Prostate gland (tissue), 2 donors: ENCODE measurements around the gene EFEMP2. TPM values are rescaled to one million over a fixed set of nuclear protein-coding genes. Genes with fewer than 3 reads are reported as not detected.

ENCODE experiments used
- DNase-seq: peaks from one replicate; pipeline ENCODE4 v3.0.0-alpha.2; 2019; ENCODE audit warnings: low spot score
- H3K27ac ChIP-seq, 2 donors: fragments of 200-600 bp; sonication (generic); 2 replicates each; pipeline ENCODE4 v1.5.1; 2017 to 2019
- H3K27me3 ChIP-seq: fragments of 200-600 bp; sonication (generic); replicated peaks from 2 replicates; pipeline ENCODE4 v1.5.1; 2019; ENCODE audit not compliant: insufficient read depth
- H3K36me3 ChIP-seq, 2 donors: fragments of 200-600 bp; sonication (generic); 1 replicate in 1 of 2; 2 replicates in 1 of 2; pipeline versions ENCODE4 v1.5.1 to v1.8.1; 2017 to 2019
- H3K4me1 ChIP-seq: fragments of 200-600 bp; sonication (generic); replicated peaks from 2 replicates; pipeline ENCODE4 v1.5.1; 2019
- H3K4me3 ChIP-seq, 2 donors: fragments of 200-600 bp; sonication (generic); 2 replicates each; pipeline ENCODE4 v1.5.1; 2017 to 2019
- H3K9me3 ChIP-seq: fragments of 200-600 bp; sonication (generic); 2 replicates; pipeline ENCODE4 v1.5.1; 2017
- POLR2A ChIP-seq: fragments of 450-650 bp; IDR thresholded peaks from one replicate; pipeline ENCODE4 v1.6.1; 2016; ENCODE audit warnings: antibody characterized with exemption, mild to moderate bottlenecking
- POLR2AphosphoS5 ChIP-seq: sonication (generic); formaldehyde crosslinking; IDR thresholded peaks from one replicate; pipeline ENCODE4 v1.6.1; 2017; ENCODE audit warnings: antibody characterized with exemption
- WGBS: methylation state at CpG from one replicate; pipeline ENCODE4 v1.1.5; 2018; 5-methylcytosine and 5-hydroxymethylcytosine counted together
- intact Hi-C: fragments of 100-400 bp; cut with DNase I; formaldehyde crosslinking; loops from one replicate; pipeline ENCODE4 v1.14.2; 2022
- total RNA-seq, 2 donors: library from RNA; depleted of rRNA; stranded (reverse); fragments of >200 nt; gene quantifications; one replicate each; pipeline ENCODE4 v1.1.0, GENCODE V29; 2016
- TF ChIP-seq, protein P1 (sequence below), 4 experiments: fragments of 200-600 bp in 2 of 4; fragments of 450-650 bp in 2 of 4; sonication (generic) in 2 of 4; IDR thresholded peaks; 1 replicate in 3 of 4; 2 replicates in 1 of 4; pipeline ENCODE4 v1.5.1; 2016 to 2019; ENCODE audit warnings: antibody characterized with exemption in 4 of 4, mild to moderate bottlenecking in 2 of 4, moderate library complexity in 2 of 4

EFEMP2 gene
- total RNA-seq, 2 donors from 2014 or later = 40.0 to 84.5 TPM

DNA sequence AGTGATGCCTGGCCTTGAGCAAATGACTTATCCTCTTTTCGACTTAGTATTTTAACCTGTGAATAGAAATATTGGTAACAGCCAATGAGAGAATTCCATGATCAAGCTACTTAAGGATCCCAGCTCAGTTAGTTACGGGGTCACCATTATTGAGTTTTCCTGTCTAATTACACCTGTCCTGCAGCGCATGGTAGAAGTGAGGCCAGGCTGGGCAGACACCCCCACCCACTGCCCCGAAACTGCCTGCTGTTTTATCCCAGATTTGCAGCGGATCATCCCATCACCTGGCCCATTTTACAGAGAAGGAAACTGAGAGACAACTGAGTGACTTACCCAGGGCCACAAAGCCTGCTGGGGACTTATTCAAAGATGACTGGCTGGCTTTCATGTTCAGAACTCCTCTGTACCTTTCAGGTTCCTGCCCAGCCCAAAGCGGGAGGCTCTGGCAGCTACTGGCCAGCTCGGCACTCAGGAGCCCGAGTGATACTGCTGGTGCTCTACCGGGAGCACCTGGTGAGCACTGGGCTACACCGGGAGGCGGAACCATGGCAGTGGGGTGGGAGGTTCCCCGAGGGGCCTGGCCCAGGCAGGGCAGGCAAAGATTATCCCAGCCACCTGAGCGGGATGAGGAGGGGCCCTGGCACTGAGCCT is 10.9 kb downstream of the EFEMP2 start:
- H3K4me3 ChIP-seq = peak overlapping the region; percentile 99
- WGBS = 82% methylated on average over 13 of the region's 13 CpGs
- intact Hi-C loops = loop anchor here (2.0 kb wide), 1 partner anchor 141 kb away; the partner anchor contains the start of genes BANF1 and EIF1AD

DNA sequence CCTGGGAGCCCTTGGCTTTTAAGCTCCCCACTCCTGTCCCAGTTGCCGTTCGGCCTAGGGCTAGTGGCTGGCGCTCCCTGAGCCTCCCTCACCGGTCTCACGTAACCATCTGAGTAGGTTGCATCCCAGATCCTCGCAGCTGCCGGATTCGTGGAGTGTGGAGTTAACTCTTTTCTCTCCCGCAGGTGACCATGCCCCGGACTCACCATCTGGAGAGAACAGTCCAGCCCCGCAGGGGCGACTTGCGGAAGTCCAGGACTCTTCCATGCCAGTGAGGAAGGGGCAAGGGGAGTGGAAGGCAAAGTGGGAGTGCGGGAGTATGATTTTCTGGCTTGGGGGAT is 11.5 kb downstream of the EFEMP2 start:
- Histone ChIP-seq H3K27ac (peak overlapping the region; percentile 94 to 96), H3K27me3 (no peaks in the 10 kb centered on the region), H3K4me3 (peak overlapping the region; percentile 99), H3K9me3 (no peaks in the 10 kb centered on the region), H3K4me1 (peaks cover 10% of the 10 kb centered on the region), H3K36me3 (peaks cover 12 to 25% of the 10 kb centered on the region in 2 donors)
- 11% methylated on average over 13 of the region's 14 CpGs for WGBS
- no peak for DNase-seq
- TF ChIP-seq, protein P1, sequence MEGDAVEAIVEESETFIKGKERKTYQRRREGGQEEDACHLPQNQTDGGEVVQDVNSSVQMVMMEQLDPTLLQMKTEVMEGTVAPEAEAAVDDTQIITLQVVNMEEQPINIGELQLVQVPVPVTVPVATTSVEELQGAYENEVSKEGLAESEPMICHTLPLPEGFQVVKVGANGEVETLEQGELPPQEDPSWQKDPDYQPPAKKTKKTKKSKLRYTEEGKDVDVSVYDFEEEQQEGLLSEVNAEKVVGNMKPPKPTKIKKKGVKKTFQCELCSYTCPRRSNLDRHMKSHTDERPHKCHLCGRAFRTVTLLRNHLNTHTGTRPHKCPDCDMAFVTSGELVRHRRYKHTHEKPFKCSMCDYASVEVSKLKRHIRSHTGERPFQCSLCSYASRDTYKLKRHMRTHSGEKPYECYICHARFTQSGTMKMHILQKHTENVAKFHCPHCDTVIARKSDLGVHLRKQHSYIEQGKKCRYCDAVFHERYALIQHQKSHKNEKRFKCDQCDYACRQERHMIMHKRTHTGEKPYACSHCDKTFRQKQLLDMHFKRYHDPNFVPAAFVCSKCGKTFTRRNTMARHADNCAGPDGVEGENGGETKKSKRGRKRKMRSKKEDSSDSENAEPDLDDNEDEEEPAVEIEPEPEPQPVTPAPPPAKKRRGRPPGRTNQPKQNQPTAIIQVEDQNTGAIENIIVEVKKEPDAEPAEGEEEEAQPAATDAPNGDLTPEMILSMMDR (IDR thresholded peaks at IDR 0.05) = no peak
- no peak for TF ChIP-seq POLR2A
- TF ChIP-seq POLR2AphosphoS5 = no peak
- intact Hi-C loops = loop anchor here (2.0 kb wide), 1 partner anchor 142 kb away; the partner anchor contains the start of genes BANF1 and EIF1AD

More for the DNA sequence above, 10.9 kb downstream of the EFEMP2 start:
- no peak for TF ChIP-seq POLR2AphosphoS5
- no peak for TF ChIP-seq POLR2A
- TF ChIP-seq, protein P1 (IDR thresholded peaks at IDR 0.05) = no peak
- peaks cover 12 to 24% of the 10 kb centered on the region in 2 donors for H3K36me3 ChIP-seq
- peaks cover 7% of the 10 kb centered on the region for H3K4me1 ChIP-seq
- H3K9me3 ChIP-seq = no peaks in the 10 kb centered on the region
- peak overlapping the region; percentile 94 to 96 for H3K27ac ChIP-seq
- no peaks in the 10 kb centered on the region for H3K27me3 ChIP-seq
- no peak for DNase-seq

DNA sequence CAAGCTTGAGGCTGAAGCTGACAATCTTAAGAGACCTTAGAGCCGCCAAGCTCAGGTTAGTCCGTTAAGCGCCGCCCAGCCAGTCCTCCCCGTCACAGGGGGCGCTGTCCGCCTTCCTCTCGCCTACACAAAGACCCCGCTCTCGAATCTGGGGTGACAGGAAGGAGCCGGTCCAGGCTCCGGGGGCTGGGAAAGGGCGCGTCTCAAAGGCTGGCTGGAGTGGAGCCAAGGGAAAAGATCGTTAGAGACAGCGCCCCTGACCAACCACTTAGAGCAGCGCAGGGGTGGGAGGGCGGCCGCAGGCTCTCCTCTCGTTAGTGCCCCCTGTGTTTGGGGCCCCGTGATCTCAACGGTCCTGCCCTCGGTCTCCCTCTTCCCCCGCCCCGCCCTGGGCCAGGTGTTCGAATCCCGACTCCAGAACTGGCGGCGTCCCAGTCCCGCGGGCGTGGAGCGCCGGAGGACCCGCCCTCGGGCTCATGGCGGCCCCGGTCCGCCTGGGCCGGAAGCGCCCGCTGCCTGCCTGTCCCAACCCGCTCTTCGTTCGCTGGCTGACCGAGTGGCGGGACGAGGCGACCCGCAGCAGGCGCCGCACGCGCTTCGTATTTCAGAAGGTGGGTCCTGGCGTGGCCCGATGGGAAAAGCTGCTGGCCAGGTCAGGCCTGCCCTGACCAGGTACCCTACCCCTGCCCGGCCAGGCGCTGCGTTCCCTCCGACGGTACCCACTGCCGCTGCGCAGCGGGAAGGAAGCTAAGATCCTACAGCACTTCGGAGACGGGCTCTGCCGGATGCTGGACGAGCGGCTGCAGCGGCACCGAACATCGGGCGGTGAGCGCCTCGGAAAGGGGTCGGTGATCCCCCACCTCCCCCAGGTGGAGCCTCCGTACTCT is 12.1 kb downstream of the EFEMP2 start, which contains the start of gene MUS81:
TSS of gene MUS81 (plus strand) at position 156 of the 887 bp plus-strand sequence. CDS start at position 477, 321 bp downstream.
- H3K27me3 ChIP-seq = no peaks in the 10 kb centered on the region
- DNase-seq = peak; percentile 97
- peaks cover 12% of the 10 kb centered on the region for H3K4me1 ChIP-seq
- TF ChIP-seq POLR2AphosphoS5 (peak; percentile 97), POLR2A (peak; percentile 57)
- TF ChIP-seq, protein P1 (IDR thresholded peaks at IDR 0.05) = peak; percentile 70 to 97 (median 92)
- WGBS = 1% methylated on average over 56 of the region's 78 CpGs
- peak within 1 kb of the TSS; percentile 99 for H3K4me3 ChIP-seq
- intact Hi-C loops = loop anchor here (1.0 to 2.0 kb wide), 2 partner anchors 59 to 142 kb away; partner anchors contain the start of genes BANF1, C11orf68, DRAP1 and EIF1AD
- peaks cover 15 to 31% of the 10 kb centered on the region in 2 donors for H3K36me3 ChIP-seq
- H3K9me3 ChIP-seq = no peaks in the 10 kb centered on the region
- H3K27ac ChIP-seq = peak within 1 kb of the TSS; percentile 94 to 96

DNA sequence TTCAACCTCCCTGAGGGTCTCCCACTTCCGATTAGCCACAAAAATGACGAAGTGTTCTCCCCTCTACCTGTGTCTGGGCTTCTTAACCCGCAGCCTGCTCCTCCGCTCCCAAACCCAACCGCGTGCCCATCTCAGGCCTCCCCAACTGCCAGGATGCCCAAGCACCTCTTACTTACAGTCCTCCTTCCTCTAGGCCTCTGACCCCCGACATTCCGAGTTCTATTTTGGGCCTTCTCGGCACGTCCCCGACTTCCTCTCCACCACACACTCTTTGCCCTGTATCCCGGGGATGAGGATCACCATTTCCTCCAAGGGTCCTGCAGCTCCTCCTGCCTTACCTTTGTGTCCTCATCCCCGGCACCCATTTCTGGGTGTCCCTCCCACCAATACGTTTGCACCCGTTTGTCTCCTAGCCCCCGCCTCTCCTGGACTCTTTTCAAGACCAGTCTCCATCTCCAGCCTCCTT is 12.8 kb downstream of the EFEMP2 start:
- intact Hi-C loops = loop anchor here (1.0 to 2.0 kb wide), 3 partner anchors 13 to 143 kb away; partner anchors contain the start of genes BANF1, C11orf68, DRAP1 and EFEMP2
- Histone ChIP-seq H3K4me3 (peak overlapping the region; percentile 99), H3K27me3 (no peaks in the 10 kb centered on the region), H3K9me3 (no peaks in the 10 kb centered on the region), H3K27ac (peak overlapping the region; percentile 94 to 96), H3K36me3 (peaks cover 15 to 37% of the 10 kb centered on the region in 2 donors), H3K4me1 (peaks cover 12% of the 10 kb centered on the region)
- no peak for DNase-seq
- WGBS = under 1% methylated on average over 16 of the region's 16 CpGs
- TF ChIP-seq, protein P1 (IDR thresholded peaks at IDR 0.05) = no peak
- no peak for TF ChIP-seq POLR2A
- TF ChIP-seq POLR2AphosphoS5 = no peak
